SK-N-DZ (cell line): Measurements from ENCODE around the gene ABCC3.
"Not testable (repeated sequence)": the region's sequence is repeated elsewhere in the genome, so short reads cannot be mapped to it uniquely, and the experiment has no call there.

Source experiments
- DNase-seq: peaks from one replicate; pipeline ENCODE4 v3.0.0-alpha.2; 2015; ENCODE audit warnings: low spot score

Gene ABCC3

DNA sequence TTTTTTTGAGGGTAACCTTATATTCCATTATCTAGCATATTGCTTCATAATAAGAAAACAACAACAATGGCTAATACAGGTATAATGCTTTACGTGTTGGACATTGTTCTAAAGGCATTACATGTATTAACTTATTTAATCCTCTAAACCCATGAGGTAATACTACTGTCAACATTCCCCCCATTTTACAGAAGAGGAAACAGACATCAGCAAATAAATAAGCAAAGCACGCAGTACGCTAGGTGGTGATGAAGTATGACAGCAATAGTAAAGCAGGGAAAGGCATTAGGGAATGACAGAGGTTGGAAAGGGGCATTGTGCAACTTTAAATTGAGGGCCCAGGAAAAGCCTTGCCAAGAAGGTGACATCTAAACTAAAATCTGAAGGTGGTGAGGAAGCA lies 68.5 kb downstream of the ABCC3 start:
- DNase-seq = no peak

DNA sequence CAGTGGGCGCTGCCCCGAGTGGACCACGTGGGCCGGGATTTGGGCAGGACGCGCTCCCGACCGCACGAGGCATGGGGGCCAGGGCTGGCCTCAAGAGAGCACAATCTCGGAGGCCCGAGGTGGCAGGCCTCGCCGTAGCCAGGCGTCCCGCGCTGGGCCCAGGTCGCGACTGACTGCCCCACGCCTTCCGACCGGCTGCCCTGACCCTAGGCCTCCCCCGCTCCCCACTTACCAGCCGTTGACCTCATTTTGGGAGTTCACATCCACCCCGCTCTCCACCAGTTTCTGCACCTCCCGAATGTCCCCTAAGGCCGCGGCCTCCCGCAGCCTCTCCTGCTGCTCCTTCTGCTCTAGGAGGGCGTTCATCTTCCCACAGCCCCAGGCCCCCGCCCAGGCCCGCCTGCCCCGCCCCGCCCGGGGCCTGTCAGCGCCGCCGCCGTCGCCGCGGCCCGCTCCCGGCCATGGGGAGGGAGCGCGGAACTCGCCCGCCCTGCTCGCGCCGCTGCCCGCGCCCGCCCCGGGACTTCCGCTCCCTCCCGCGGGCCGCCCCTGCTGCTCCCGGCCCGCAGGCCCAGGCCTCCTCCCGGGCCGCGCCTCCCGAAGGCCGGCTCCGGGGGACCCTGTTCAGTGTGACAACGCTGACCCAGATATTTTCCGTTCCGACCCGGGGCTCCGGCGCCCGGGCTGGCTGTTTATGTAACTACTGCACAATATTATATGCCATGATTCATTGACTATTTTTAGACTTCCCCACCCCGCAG lies 72.8 kb downstream of the ABCC3 start, which contains the start of gene ANKRD40:
Gene ANKRD40 (minus strand): TSS at position 626 of the 761 bp plus-strand sequence. CDS start 260 bp downstream, at position 366.
- peak; percentile 90 for DNase-seq

DNA sequence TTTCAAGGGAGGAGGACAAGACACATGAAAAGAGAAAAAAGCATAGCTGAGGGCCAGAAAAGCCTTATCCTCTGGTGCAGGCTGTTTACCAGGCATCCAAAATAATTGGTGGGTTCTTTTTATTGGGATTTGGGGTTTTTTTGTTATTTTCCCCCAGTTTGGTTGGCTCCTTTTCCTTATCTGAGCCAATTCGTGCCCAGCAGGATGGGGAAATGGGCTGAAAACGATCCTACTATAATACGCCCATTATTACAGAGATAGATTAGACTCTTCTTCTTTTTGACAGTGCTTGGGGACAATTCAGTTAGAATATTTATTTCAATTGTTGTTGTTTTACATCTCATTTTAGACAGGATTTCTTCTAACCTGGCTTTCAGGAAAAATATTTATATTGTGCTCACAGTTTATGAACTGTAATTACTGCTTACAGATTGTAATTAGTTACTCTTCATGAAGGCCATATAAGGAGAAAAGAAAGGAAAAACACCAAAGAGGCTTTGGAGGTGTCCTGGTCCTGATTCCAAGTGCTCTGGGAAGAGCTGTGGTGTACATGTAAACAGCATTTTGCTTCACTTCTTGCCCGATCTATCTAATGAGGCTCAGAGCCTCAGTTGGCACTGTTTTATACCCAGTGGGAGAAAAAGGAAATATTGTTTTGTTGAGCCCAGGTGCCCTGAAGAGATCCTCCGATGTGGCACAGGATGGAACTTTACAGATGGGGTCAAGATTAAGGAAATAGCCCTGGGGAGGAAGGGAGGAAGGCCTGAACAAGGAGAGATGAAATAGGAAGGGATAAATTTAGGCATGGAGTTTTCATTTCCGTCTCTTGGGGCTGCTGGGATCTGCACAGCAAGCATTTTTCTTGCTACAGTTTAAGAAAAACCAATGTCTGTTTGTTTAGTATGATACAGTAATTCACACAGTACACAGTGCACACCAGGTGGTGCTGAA lies 73.6 kb downstream of the ABCC3 start:
- peak; percentile 37 for DNase-seq

DNA sequence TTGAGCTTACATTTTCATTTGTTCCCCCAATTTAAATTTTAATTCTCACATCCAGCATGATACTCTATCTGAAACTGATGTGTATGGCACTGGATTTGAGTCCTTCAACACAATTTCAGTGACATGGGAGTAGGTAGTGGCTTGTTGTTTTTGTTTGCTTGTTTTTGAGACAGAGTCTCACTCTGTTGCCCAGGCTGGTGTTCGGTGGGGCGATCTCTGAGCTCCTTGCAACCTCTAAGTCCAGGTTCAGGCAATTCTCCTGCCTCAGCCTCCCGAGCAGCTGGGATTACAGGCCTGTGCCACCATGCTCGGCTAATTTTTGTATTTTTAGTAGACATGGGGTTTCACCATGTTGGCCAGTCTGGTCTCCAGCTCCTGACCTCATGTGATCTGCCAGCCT lies 74.4 kb downstream of the ABCC3 start:
- DNase-seq = not testable (repeated sequence)

DNA sequence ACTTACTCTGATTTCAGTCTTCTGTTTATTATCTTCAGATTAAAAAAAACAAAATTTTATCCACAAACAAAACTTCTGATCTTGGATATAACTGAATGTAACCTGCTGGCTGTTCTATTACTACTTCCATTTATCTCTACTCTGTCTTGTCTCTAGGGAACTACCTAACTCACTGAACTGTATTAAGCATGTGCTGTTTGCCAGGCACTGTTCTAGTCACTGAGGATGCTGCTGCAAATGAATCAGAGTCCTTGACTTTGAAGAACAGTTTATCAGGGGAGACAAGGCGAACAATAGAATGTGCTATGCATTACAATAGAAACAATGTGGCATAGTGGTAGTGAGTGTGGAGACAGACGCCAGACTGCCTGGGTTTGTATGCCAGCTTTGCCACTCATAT lies 75.3 kb downstream of the ABCC3 start:
- DNase-seq = no peak

DNA sequence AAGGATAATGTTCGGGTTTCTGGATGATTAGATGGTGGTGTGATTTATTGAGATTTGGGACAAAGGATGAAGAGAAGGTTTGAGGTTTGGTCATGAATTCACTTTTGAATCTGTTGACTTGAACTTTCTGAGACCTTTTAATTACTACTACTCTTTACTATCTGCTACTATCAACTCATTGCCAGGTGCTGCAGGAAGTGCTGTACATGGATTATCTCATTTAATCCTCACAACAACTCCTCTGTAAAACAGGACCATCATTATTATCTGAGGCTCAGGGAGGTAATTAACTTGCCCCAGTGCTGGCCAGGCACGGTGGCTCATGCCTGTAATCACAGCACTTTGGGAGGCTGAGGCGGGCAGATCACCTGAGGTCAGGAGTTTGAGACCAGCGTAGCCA lies 76.0 kb downstream of the ABCC3 start:
- no peak for DNase-seq

DNA sequence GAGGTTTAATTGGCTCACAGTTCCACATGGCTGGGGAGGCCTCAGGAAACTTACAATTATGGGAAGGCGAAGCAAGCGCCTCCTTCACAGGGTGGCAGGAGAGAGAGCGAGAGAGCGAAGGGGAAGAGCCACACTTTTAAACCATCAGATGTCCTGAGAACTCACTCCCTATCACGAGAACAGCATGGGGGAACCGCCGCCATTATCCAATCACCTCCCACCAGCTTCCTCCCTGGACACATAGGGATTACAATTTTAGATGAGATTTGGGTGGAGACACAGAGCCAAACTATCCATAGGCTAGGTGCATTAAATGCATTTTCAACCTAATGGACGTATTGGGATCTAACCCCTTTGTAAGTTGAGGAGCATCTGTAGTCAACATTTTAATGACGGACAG lies 78.0 kb downstream of the ABCC3 start:
- DNase-seq = no peak

DNA sequence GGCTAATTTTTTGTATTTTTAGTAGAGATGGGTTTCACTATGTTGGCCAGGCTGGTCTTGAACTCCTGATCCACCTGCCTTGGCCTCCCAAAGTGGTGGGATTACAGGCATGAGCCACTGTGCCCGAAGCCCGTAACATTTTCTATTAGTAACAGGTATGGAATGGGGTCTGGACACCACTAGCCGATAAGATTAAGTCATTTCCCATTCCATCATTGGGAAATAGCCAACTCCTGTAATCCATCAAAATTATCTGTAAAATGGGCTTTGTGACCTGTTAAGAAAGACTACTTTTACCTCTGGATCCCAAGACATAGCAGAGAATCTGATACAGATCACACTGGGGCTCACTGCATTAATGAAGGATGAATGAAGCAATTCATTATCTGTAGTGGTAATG lies 80.8 kb downstream of the ABCC3 start:
- no peak for DNase-seq

DNA sequence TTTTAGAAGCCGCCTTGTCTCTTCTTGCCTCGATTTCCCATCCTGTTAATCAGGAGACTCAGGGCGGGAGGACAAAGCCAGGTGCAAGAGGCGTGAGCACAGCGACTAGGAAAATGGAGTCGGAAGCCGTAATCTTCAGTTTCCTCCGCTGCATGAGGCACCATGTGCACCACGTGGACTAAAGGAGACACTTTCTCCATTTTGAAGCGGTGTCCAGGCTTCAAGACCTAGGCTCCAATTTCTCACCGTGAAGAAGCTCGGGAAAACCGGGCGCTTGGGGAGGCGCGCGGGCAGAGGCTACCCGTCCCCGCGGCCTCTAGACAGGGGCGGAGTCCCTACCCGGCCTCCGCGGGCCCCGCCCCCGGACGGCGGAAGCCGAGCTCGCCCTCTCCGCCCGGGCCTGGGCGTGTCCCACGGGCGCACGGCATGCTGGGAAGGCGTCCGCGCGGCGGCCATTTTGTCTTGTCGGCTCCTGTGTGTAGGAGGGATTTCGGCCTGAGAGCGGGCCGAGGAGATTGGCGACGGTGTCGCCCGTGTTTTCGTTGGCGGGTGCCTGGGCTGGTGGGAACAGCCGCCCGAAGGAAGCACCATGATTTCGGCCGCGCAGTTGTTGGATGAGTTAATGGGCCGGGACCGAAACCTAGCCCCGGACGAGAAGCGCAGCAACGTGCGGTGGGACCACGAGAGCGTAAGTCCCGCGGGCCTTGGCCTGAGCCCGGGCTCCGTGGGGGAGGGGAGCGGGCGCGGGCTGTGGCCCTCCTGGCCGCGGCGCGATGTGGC lies 84.7 kb downstream of the ABCC3 start, which contains the start of gene LUC7L3:
Gene LUC7L3 (plus strand): TSS at position 460 of the 780 bp plus-strand sequence. CDS start 130 bp downstream, at position 590.
- peak; percentile 96 for DNase-seq

DNA sequence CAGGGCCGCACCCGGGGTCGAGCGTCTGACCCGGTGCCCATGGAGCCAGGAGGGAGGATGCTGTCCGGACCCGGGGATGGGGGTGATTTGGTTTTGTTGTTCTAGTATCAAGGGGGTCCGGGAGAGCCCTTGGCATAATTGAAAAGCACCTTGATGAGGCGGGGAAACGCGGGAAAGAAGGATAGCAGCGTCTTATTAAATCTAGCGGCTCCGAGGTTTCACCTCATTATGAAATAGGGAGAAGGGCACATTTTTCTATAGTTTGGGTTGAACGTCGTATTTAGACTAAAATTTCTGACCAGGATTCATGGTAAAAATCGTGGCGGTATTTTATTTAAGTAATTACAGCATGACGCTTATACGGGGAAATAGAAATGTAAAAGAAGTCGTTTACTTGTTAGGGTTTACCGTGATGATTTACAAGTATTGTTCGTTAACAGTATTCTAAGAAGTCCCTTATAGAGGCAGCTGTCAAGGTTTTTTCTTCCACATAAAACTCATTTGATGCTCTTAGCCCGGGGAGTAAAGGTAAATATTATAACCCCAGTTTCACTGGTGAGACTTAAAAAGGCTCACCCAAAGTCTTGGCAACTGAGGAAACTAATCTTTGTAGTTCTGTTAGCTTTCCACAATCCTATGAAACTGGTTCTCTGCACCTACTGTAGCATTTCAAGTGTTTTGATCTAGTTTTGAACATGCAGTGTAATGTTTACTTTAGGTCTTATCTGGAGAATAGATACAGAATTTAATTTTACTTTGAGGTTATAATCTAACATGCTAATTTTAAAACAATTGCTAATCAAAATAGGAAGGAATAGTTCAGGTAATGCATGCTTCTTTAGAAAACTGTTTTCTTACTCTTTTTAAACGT lies 85.5 kb downstream of the ABCC3 start:
- DNase-seq = no peak

DNA sequence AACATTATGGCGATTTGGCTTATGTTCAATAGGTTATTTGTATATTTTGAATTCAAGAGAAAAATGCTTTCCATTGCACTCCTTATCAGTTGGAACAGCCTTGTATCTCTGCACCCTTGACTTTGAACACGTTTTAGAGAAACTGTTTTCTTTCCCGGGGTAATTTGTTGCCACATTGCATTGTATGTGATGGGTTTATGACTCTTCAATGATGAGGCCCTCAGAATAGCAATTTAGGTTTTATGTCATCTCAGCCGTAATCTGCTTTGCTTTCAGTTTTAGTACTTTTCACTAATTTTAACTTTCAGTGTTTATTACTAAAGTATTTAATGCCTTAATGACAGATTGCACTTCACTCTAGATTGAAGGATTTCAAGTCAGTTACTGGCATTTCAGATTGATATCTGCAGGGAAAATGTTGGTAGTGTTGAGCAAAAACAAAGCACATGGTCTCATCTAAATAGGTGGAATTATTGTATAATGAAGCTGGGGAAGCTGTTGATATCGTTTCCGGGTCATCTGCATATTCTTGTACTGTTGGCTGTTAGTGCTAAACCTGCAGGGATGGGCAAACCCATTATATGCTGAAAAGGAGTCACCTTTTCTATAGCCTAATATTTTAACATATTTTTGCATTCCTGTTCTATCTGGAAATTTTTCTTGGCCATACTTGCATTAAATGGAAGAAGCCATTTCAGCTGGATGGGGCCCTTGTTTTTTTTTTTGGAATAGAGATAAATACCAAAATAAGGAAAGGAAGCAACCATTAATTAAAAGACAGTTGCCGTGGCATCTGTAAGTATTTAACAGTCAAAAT lies 86.7 kb downstream of the ABCC3 start:
- no peak for DNase-seq

DNA sequence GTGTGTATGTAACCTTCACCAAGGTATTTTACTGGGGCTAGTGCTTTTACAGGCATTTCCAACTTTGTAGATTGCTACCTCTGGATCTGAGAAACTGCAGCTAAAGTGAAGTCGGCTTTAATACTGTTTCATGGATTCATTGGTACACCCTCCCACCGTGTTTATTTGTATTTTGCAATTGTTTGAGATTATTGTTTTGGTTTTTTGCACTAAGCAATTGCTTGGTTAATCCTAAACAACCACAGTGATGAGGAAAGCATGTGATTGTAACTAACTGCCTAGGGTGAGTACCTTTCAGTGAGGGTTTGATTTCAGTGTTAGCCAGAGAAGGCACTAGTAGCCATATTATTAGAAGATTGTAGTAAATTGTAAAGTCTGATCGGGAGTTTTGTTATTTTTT lies 88.1 kb downstream of the ABCC3 start:
- DNase-seq = no peak

DNA sequence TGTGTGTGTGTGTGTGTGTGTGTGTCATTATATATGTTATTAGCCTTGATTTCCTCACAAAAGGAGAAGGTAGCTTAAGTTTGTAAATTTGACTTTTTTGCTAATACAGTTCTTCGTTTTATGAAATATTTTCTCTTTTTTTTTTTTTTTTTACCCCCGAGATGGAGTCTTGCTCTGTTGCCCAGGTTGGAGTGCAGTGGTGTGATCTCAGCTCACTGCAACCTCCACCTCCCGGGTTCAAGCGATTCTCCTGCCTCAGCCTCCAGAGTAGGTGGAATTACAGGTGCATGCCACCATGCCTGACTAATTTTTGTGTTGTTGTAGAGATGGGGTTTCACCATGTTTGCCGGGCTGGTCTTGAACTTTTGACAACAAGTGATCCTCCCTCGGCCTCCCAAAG lies 89.9 kb downstream of the ABCC3 start:
- DNase-seq = not testable (repeated sequence)

DNA sequence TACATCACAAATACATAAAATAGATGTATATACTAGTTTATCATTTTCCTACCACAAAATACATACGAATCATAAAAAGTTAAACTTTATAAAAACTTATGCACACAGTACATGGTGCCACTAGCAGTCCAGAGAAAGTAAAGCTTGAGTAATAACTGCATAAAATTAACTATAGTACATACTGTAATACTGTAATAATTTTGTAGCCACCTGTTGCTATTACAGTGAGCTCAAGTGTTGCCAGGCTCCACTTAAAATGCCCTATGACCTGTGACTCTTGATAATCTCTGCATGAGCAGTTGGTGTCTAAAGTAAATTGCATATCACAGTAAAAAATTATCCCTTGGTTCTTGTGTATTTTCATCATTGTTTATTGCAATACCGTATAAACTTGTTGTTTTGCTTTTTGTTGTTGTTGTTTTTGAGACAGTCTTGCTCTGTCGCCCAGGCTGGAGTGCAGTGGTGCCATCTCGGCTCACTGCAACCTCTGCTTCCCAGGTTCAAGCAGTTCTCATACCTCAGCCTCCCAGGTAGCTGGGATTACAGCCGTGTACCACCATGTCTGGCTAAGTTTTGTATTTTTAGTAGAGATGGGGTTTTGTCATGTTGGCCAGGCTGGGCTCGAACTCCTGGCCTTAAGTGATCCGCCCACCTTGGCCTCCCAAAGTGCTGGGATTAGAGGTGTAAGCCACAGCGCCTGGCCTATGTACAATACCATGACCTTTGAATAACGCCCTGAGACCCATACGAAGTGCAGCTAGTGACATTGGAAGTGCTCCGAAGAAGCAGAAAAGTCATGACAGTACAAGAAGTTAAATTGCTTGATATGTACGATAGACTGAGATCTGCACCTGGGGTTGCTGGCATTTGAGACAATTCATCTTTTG lies 91.3 kb downstream of the ABCC3 start:
- no peak for DNase-seq

DNA sequence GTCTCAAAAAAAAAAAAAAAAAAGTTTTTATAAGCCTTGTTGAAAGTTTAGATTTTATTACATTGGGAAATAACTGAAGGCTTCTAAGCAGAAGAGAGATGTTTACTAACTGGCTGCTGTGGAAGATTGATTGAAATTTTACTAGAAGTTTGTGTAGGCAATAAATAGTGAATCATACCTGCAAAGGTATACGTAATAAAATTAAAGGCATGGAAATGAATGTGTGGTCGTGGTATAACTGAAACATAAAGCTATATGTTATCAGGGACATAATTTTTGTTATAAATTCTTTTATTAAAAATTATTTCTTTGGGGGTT lies 93.4 kb downstream of the ABCC3 start:
- DNase-seq = no peak

DNA sequence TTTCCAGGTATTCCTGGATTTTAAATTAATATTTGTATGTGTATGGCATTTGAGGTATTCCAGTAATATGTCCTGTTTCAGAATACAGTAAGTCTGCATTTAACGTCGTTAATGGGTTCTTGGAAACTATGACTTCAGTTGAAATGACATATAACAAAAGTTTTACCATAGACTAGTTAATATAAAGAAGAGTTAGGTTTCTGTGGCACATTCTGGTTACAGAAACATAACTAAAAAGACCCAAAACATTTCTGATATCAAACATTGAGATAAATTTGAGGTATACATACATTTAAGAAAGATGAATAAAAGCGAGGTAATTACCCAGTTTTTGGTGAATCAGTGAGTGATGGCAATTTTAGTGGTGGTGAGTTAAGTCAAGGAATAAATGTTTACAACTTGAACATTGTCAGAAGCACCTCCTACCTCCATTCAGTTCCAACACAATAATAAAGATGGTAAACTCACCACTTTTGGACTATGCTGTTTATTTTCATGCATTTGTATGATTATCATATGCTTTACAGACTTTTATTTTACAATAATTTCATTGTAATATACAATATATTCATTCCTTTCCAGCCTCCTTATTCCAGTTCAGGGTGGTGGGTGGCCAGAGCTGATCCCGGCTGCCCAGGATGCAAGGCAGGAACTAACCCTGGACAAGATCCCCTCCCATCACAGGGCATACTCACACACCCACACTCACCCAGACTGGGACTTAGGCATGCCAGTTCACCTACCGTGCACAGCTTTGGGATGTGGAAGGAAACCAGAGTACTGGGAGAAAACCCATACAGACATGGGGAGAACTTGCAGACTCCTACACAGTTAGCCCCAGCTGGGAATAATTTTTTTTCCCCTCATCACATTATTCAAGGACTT lies 94.4 kb downstream of the ABCC3 start:
- DNase-seq = no peak

DNA sequence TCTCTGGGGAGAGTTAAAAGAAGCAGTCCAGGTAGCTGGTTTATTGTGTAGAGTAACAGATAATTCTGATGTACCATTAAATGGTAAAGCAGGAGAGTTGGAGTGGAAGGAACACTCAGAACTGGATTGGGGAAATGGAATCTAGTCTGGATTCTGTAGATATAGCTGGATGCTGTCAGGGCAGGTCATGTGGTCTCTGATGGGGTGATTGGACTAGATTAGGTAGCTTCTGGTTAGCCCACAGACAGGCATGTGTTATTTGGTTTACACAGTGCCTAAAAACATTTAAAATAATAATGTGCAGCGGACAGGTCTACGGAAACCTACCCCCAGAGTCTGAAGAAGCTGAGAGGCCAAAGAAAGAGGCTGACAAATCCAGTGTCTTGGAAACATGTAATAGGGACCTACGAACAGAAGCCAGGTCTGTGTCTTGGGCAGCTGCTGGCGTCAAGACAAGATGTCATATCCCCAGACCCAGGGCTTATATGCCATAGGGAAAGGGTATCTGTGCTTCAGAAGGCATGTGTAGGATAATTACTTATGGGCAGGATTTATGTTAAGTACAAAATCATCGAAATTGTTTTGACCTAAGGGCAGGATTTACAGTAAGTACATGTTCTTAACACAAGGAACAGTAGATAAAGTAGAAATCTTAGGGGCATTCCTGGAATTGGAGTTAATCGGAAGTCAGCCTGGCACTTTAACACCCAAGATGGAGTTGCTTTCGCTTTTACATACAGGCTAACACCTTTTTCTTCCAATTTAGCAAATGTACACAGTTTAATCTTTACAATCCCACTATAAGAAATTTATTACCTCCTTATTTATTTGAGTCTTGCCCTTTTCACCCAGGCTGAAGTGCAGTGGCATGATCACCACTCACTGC lies 97.1 kb downstream of the ABCC3 start:
- no peak for DNase-seq
